ENCODE measurements around the gene EDAR.

GRCh38 chr2:108988076-108988795 lies 784 bp downstream of the EDAR start:
- TF ChIP-seq ZFX (IDR thresholded peaks at IDR 0.05) (no peak), CTCF (IDR thresholded peaks at IDR 0.05 in 2 of 3, conservative IDR thresholded peaks at IDR 0.05 in 1 of 3; ENCODE audit: borderline replicate concordance in 1 of 3, insufficient read depth in 1 of 3, low read depth in 2 of 3, low read length in 2 of 3) (no peak), ZNF274 (IDR thresholded peaks at IDR 0.05; ENCODE audit: low read depth, low read length) (no peak), EZH2phosphoT487 (IDR thresholded peaks at IDR 0.05; ENCODE audit: borderline replicate concordance) (no peak), POLR2AphosphoS5 (IDR thresholded peaks at IDR 0.05; ENCODE audit: low read depth, low read length) (no peak), MAX (IDR thresholded peaks at IDR 0.05) (no peak), ELF1 (IDR thresholded peaks at IDR 0.05; ENCODE audit: borderline replicate concordance, low read depth) (no peak), POLR2A (IDR thresholded peaks at IDR 0.05; ENCODE audit: borderline replicate concordance, extremely low read depth, insufficient read depth, insufficient read length) (no peak), EZH2 (IDR thresholded peaks at IDR 0.05) (no peak), CBX3 (IDR thresholded peaks at IDR 0.05; ENCODE audit: low read depth) (no peak)
- TF ChIP-seq, protein P1, sequence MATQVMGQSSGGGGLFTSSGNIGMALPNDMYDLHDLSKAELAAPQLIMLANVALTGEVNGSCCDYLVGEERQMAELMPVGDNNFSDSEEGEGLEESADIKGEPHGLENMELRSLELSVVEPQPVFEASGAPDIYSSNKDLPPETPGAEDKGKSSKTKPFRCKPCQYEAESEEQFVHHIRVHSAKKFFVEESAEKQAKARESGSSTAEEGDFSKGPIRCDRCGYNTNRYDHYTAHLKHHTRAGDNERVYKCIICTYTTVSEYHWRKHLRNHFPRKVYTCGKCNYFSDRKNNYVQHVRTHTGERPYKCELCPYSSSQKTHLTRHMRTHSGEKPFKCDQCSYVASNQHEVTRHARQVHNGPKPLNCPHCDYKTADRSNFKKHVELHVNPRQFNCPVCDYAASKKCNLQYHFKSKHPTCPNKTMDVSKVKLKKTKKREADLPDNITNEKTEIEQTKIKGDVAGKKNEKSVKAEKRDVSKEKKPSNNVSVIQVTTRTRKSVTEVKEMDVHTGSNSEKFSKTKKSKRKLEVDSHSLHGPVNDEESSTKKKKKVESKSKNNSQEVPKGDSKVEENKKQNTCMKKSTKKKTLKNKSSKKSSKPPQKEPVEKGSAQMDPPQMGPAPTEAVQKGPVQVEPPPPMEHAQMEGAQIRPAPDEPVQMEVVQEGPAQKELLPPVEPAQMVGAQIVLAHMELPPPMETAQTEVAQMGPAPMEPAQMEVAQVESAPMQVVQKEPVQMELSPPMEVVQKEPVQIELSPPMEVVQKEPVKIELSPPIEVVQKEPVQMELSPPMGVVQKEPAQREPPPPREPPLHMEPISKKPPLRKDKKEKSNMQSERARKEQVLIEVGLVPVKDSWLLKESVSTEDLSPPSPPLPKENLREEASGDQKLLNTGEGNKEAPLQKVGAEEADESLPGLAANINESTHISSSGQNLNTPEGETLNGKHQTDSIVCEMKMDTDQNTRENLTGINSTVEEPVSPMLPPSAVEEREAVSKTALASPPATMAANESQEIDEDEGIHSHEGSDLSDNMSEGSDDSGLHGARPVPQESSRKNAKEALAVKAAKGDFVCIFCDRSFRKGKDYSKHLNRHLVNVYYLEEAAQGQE (IDR thresholded peaks at IDR 0.05; ENCODE audit: low read depth) = no peak
